Prostate gland (tissue), 2 donors: ENCODE data around the gene CEBPG. TPM values are rescaled to one million over a fixed set of nuclear protein-coding genes. Genes with fewer than 3 reads are reported as not detected.

ENCODE experiments used
- DNase-seq: peaks from one replicate; pipeline ENCODE4 v3.0.0-alpha.2; 2019; ENCODE audit warnings: low spot score
- H3K27ac ChIP-seq, 2 donors: fragments of 200-600 bp; sonication (generic); 2 replicates each; pipeline ENCODE4 v1.5.1; 2017 to 2019
- H3K27me3 ChIP-seq: fragments of 200-600 bp; sonication (generic); replicated peaks from 2 replicates; pipeline ENCODE4 v1.5.1; 2019; ENCODE audit not compliant: insufficient read depth
- H3K36me3 ChIP-seq, 2 donors: fragments of 200-600 bp; sonication (generic); 1 replicate in 1 of 2; 2 replicates in 1 of 2; pipeline versions ENCODE4 v1.5.1 to v1.8.1; 2017 to 2019
- H3K4me1 ChIP-seq: fragments of 200-600 bp; sonication (generic); replicated peaks from 2 replicates; pipeline ENCODE4 v1.5.1; 2019
- H3K4me3 ChIP-seq, 2 donors: fragments of 200-600 bp; sonication (generic); 2 replicates each; pipeline ENCODE4 v1.5.1; 2017 to 2019
- H3K9me3 ChIP-seq: fragments of 200-600 bp; sonication (generic); 2 replicates; pipeline ENCODE4 v1.5.1; 2017
- POLR2A ChIP-seq: fragments of 450-650 bp; IDR thresholded peaks from one replicate; pipeline ENCODE4 v1.6.1; 2016; ENCODE audit warnings: antibody characterized with exemption, mild to moderate bottlenecking
- POLR2AphosphoS5 ChIP-seq: sonication (generic); formaldehyde crosslinking; IDR thresholded peaks from one replicate; pipeline ENCODE4 v1.6.1; 2017; ENCODE audit warnings: antibody characterized with exemption
- WGBS: methylation state at CpG from one replicate; pipeline ENCODE4 v1.1.5; 2018; 5-methylcytosine and 5-hydroxymethylcytosine counted together
- intact Hi-C: fragments of 100-400 bp; cut with DNase I; formaldehyde crosslinking; loops from one replicate; pipeline ENCODE4 v1.14.2; 2022
- total RNA-seq, 2 donors: library from RNA; depleted of rRNA; stranded (reverse); fragments of >200 nt; gene quantifications; one replicate each; pipeline ENCODE4 v1.1.0, GENCODE V29; 2016
- TF ChIP-seq, protein P1 (sequence below), 4 experiments: fragments of 200-600 bp in 2 of 4; fragments of 450-650 bp in 2 of 4; sonication (generic) in 2 of 4; IDR thresholded peaks; 1 replicate in 3 of 4; 2 replicates in 1 of 4; pipeline ENCODE4 v1.5.1; 2016 to 2019; ENCODE audit warnings: antibody characterized with exemption in 4 of 4, mild to moderate bottlenecking in 2 of 4, moderate library complexity in 2 of 4

Gene CEBPG
- total RNA-seq, 2 donors from 2014 or later, result 15.7 to 19.7 TPM

DNA sequence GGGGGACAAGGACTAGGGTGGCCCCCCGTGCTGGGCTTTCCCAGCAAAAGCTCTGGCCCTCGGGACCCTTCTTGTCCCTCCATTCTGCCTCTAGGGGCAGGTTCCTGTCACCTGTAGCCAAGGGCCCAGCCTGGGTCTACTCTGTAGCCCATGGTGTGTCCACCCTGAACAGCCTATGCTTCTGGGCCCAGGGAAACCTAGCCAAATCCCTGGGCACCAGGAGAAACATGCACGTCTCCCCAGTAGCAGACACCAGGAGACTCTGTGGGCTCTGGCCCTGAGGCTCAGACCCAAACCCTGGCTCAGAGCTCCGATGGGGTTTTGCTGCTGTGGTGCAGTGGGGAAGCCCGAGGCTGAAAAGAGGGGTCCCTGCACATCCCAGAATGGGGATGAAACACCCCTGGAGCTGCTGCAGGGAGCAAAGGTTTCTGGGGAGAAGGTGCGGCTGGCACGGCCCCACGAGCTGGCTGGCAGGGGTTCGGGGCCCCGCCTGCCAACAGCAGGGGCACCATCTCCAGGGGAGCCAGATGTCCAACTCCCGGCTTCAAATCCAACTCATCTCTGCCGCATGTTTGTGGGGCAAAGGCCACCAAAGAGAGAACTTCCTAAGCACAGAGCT is 18.2 kb downstream of the CEBPG start:
- intact Hi-C loops, result no loop called here
- Histone ChIP-seq H3K27ac (no peak overlapping the region), H3K36me3 (no peaks in the 10 kb centered on the region), H3K4me3 (no peak overlapping the region), H3K9me3 (no peaks in the 10 kb centered on the region), H3K27me3 (no peaks in the 10 kb centered on the region), H3K4me1 (peaks cover 25% of the 10 kb centered on the region)
- WGBS, result 85% methylated on average over 11 of the region's 12 CpGs
- TF ChIP-seq, protein P1, sequence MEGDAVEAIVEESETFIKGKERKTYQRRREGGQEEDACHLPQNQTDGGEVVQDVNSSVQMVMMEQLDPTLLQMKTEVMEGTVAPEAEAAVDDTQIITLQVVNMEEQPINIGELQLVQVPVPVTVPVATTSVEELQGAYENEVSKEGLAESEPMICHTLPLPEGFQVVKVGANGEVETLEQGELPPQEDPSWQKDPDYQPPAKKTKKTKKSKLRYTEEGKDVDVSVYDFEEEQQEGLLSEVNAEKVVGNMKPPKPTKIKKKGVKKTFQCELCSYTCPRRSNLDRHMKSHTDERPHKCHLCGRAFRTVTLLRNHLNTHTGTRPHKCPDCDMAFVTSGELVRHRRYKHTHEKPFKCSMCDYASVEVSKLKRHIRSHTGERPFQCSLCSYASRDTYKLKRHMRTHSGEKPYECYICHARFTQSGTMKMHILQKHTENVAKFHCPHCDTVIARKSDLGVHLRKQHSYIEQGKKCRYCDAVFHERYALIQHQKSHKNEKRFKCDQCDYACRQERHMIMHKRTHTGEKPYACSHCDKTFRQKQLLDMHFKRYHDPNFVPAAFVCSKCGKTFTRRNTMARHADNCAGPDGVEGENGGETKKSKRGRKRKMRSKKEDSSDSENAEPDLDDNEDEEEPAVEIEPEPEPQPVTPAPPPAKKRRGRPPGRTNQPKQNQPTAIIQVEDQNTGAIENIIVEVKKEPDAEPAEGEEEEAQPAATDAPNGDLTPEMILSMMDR (IDR thresholded peaks at IDR 0.05), result no peak
- TF ChIP-seq POLR2A (no peak), POLR2AphosphoS5 (no peak)
- DNase-seq, result no peak

DNA sequence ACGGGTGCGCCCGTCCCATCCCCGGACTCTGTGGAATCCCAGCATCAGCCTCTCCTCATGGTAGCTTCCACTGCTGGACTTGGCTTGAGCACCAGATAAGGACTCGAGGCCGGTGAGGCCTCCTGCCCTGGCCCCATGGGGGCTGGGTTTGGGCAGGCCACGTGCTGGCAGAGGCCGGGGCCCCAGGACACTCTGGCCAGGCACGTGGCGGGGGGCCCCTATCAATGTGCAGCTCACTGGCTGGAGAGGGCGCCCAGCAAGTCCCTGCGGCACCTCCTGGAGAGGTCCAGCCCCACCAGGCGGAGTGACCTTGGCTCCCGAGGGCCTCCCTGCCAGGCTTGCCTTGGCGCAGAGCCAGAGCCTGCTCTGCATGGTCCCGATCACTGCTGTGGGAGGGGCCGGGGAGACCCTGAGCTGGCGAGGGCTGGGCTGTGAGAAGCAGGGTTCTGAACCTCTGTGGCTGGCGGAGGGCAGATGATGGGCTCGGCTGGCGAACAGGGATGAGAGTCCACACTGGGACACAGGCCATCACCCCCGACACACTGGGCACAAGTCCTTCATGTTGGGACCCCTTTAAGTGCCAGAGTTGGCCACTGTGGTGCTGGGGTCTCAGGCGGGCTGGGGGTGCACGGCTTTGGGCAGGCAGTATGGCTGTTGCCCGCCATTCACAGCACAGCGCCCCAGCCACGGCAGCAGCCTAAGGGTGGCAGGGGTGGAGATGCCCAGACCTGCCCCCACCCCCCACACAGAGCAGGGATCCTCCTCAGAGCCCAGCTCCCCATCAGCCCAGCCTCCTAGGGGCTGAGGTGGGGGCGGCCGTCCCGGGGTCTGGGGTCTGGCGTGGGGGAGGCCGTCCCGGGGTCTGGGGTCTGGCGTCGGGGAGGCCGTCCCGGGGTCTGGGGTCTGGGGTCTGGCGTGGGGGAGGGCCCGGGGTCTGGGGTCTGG is 19.1 kb downstream of the CEBPG start:
- no peaks in the 10 kb centered on the region for H3K36me3 ChIP-seq
- peaks cover 25% of the 10 kb centered on the region for H3K4me1 ChIP-seq
- intact Hi-C loops, result no loop called here
- TF ChIP-seq, protein P1 (IDR thresholded peaks at IDR 0.05), result no peak
- TF ChIP-seq POLR2AphosphoS5 (no peak), POLR2A (no peak)
- DNase-seq, result no peak
- H3K27me3 ChIP-seq, result no peaks in the 10 kb centered on the region
- WGBS, result 82% methylated on average over 25 of the region's 39 CpGs
- no peak overlapping the region for H3K4me3 ChIP-seq
- no peaks in the 10 kb centered on the region for H3K9me3 ChIP-seq
- no peak overlapping the region for H3K27ac ChIP-seq

DNA sequence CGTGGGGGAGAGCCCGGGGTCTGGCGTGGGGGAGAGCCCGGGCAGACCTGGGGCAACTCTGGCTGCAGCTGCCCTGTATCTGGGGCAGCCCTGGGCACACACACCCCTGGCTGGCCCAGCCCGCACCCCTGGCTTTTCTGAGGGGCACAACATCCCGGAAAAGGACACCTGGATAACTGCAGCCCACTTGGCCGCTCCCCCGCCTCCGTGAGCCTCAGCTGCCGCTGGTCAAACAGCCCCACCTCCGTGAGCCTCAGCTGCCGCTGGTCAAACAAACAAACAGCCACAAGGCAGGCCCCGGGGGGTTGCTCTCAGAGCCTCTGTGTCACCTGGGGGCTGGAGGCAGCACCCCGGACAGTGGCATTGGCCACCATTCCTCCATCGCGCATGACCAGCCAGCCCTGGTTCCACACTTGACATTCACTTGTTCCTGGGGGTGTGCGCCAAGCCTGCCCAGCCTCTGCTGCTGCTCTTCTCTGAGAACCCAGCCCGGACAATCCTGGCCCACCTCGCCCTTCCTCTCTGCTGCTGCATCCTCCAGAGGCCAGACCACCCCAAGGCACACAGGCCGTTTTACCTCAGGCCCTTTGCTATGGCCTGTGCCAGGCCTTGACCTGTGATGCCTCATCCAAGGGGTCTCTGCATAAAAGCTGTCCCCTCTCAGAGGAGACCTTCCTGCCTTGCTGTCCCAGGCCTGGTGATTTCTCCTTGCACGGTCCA is 19.9 kb downstream of the CEBPG start:
- no peak overlapping the region for H3K27ac ChIP-seq
- intact Hi-C loops, result no loop called here
- peaks cover 25% of the 10 kb centered on the region for H3K4me1 ChIP-seq
- TF ChIP-seq POLR2AphosphoS5, result no peak
- TF ChIP-seq, protein P1 (IDR thresholded peaks at IDR 0.05), result no peak
- no peak for TF ChIP-seq POLR2A
- no peaks in the 10 kb centered on the region for H3K27me3 ChIP-seq
- H3K4me3 ChIP-seq, result no peak overlapping the region
- DNase-seq, result no peak
- WGBS, result 89% methylated on average over 20 of the region's 21 CpGs
- H3K36me3 ChIP-seq, result no peaks in the 10 kb centered on the region
- no peaks in the 10 kb centered on the region for H3K9me3 ChIP-seq

DNA sequence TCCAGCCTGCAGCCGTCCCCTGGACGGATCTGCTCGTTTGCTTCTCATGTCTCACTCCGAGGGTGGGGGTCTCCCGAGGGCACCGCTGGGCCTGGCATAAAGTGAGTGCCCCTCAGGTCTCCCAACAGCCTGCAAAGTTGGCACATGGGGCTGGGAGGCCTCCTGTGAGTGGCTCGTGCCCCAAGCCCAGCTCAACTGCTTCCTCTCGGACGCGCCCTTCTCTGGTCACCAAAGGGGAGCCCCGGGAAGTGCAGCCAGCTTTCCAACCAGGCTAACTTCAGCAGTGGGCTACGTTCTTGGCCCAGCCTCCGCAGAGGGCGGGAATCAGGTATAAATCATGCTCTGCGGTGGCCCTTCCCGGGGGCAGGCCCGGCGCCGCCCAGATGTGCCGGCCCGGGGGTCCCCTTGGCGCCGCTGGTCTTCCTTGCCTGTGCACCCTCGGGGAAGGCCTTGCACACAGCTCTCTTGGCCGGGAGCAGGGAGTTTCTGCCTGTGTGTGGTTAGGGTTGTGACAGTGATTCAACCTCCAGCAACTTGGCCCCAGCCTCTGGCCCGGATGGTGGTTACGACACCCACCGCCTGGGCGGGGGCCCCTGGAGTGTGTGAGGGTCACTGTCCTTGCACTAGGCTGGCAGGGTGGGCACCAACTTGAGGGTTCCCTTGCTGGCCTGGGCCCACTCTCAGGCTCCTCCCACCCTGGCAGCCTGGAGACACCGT is 20.7 kb downstream of the CEBPG start:
- H3K9me3 ChIP-seq, result no peaks in the 10 kb centered on the region
- no peaks in the 10 kb centered on the region for H3K27me3 ChIP-seq
- 51% methylated on average over 30 of the region's 30 CpGs for WGBS
- intact Hi-C loops, result no loop called here
- TF ChIP-seq POLR2AphosphoS5, result no peak
- no peak for TF ChIP-seq POLR2A
- TF ChIP-seq, protein P1 (IDR thresholded peaks at IDR 0.05), result no peak
- no peaks in the 10 kb centered on the region for H3K36me3 ChIP-seq
- no peak for DNase-seq
- H3K4me3 ChIP-seq, result no peak overlapping the region
- peaks cover 24% of the 10 kb centered on the region for H3K4me1 ChIP-seq
- H3K27ac ChIP-seq, result no peak overlapping the region
